GM23338 (cell line): Measurements from ENCODE around the gene VAT1. TPM values are rescaled to one million over a fixed set of nuclear protein-coding genes. Genes with fewer than 3 reads are reported as not detected.

Source experiments
- ATAC-seq: fragments of 200-7000 bp; cut with Tn5 transposase; 3 replicates; pipeline ENCODE4 v1.9.1; 2020
- DNase-seq: peaks from one replicate; pipeline ENCODE4 v3.0.0-alpha.2; 2015; ENCODE audit warnings: low spot score
- H2AFZ ChIP-seq: fragments of 200-600 bp; sonication (generic); 2 replicates; pipeline ENCODE4 v1.8.0; 2016; ENCODE audit warnings: antibody characterized with exemption, mild to moderate bottlenecking, moderate library complexity
- H3F3A ChIP-seq: fragments of 200-600 bp; sonication (generic); replicated peaks from 2 replicates; pipeline ENCODE4 v1.8.0; 2017; ENCODE audit warnings: antibody characterized with exemption, mixed run types, low read depth
- H3K27ac ChIP-seq: fragments of 200-600 bp; sonication (generic); 2 replicates; pipeline ENCODE4 v1.6.1; 2016; ENCODE audit warnings: low read depth
- H3K27me3 ChIP-seq: fragments of 200-600 bp; sonication (generic); 2 replicates; pipeline ENCODE4 v1.8.0; 2016; ENCODE audit warnings: mild to moderate bottlenecking, mixed run types, moderate library complexity; ENCODE audit not compliant: insufficient read depth
- H3K36me3 ChIP-seq: fragments of 200-600 bp; sonication (generic); 2 replicates; pipeline ENCODE4 v1.8.0; 2016; ENCODE audit warnings: mild to moderate bottlenecking; ENCODE audit not compliant: insufficient read depth
- H3K4me1 ChIP-seq: fragments of 200-600 bp; sonication (generic); 2 replicates; pipeline ENCODE4 v1.8.0; 2016; ENCODE audit warnings: mild to moderate bottlenecking, moderate library complexity; ENCODE audit not compliant: insufficient read depth
- H3K4me2 ChIP-seq: fragments of 200-600 bp; sonication (generic); 2 replicates; pipeline ENCODE4 v1.7.1; 2017; ENCODE audit warnings: mixed run types
- H3K4me3 ChIP-seq: fragments of 200-600 bp; sonication (generic); 2 replicates; pipeline ENCODE4 v1.6.1; 2016; ENCODE audit warnings: mixed run types
- H3K79me2 ChIP-seq: fragments of 200-600 bp; sonication (generic); replicated peaks from 2 replicates; pipeline ENCODE4 v1.8.0; 2017; ENCODE audit warnings: mild to moderate bottlenecking; ENCODE audit not compliant: insufficient read depth
- H3K9me2 ChIP-seq: fragments of 200-600 bp; sonication (generic); 2 replicates; pipeline ENCODE4 v1.8.0; 2017; ENCODE audit not compliant: insufficient read depth
- H4K20me1 ChIP-seq: fragments of 200-600 bp; sonication (generic); replicated peaks from 2 replicates; pipeline ENCODE4 v1.8.0; 2017; ENCODE audit warnings: mild to moderate bottlenecking; ENCODE audit not compliant: insufficient read depth
- H3K27ac Mint-ChIP-seq: 2 replicates; pipeline ENCODE4 v1.8.0; 2020; ENCODE audit warnings: inconsistent platforms, mild to moderate bottlenecking, moderate library complexity, mixed read lengths
- H3K27me3 Mint-ChIP-seq: 3 replicates; pipeline ENCODE4 v1.8.0; 2022; ENCODE audit warnings: low read depth, mild to moderate bottlenecking, moderate library complexity, mixed read lengths, inconsistent platforms; ENCODE audit not compliant: insufficient read depth, poor library complexity
- H3K36me3 Mint-ChIP-seq: 3 replicates; pipeline ENCODE4 v1.8.0; 2021; ENCODE audit warnings: low read depth, mild to moderate bottlenecking, inconsistent platforms, moderate library complexity, mixed read lengths
- H3K4me1 Mint-ChIP-seq: 3 replicates; pipeline ENCODE4 v1.8.0; 2020; ENCODE audit warnings: mild to moderate bottlenecking, inconsistent platforms, mixed read lengths
- H3K4me3 Mint-ChIP-seq: 3 replicates; pipeline ENCODE4 v1.8.0; 2021; ENCODE audit warnings: moderate library complexity, mild to moderate bottlenecking, inconsistent platforms, mixed read lengths
- H3K9me3 Mint-ChIP-seq: 3 replicates; pipeline ENCODE4 v1.8.0; 2020; ENCODE audit warnings: moderate library complexity, mild to moderate bottlenecking, inconsistent platforms, mixed read lengths
- CREB1 ChIP-seq: fragments of 250-450 bp; sonication (Bioruptor Pico); IDR thresholded peaks from 2 replicates; pipeline ENCODE4 v1.5.0; 2020; ENCODE audit warnings: low read depth, mild to moderate bottlenecking, moderate library complexity
- EZH2 ChIP-seq: fragments of 200-600 bp; sonication (generic); IDR thresholded peaks from one replicate; pipeline ENCODE4 v1.8.0; 2017; ENCODE audit warnings: antibody characterized with exemption, mild to moderate bottlenecking, low read depth; ENCODE audit not compliant: unreplicated experiment
- EZH2phosphoT487 ChIP-seq: fragments of 200-600 bp; sonication (generic); IDR thresholded peaks from one replicate; pipeline ENCODE4 v1.8.1; 2018; ENCODE audit warnings: antibody characterized with exemption; ENCODE audit not compliant: unreplicated experiment
- JUNB ChIP-seq: IDR thresholded peaks from one replicate; pipeline ENCODE4 v1.6.1; 2016; ENCODE audit warnings: antibody characterized with exemption; ENCODE audit not compliant: unreplicated experiment
- NANOG ChIP-seq: IDR thresholded peaks from 2 replicates; pipeline ENCODE4 v1.6.1; 2016; ENCODE audit warnings: antibody characterized with exemption, borderline replicate concordance
- POLR2AphosphoS5 ChIP-seq: IDR thresholded peaks from 2 replicates; pipeline ENCODE4 v1.6.1; 2016; ENCODE audit warnings: antibody characterized with exemption, low read depth
- STAT1 ChIP-seq: IDR thresholded peaks from one replicate; pipeline ENCODE4 v1.6.1; 2016; ENCODE audit warnings: antibody characterized with exemption; ENCODE audit not compliant: unreplicated experiment
- ZNF114 ChIP-seq: fragments of 250-450 bp; sonication (Bioruptor Pico); IDR thresholded peaks from 2 replicates; pipeline ENCODE4 v1.5.0; 2020; ENCODE audit warnings: mild to moderate bottlenecking, moderate library complexity
- ZNF331 ChIP-seq: fragments of 250-450 bp; sonication (Bioruptor Pico); IDR thresholded peaks from 2 replicates; pipeline ENCODE4 v1.5.0; 2020; ENCODE audit warnings: low read depth, mild to moderate bottlenecking, moderate library complexity
- polyA plus RNA-seq: library from polyadenylated mRNA; unstranded; fragments of >200 nt; fragmentation: Nextera tagmentation; extraction: Ambion mirVana; gene quantifications from 2 replicates; pipeline ENCODE4 v1.2.1, GENCODE V29; 2016
- total RNA-seq: library from RNA; depleted of rRNA; stranded (reverse); fragments of >200 nt; shearing (Covaris generic); gene quantifications from 2 replicates; pipeline ENCODE4 v1.2.3, GENCODE V29; 2014
- TF ChIP-seq, protein P1 (sequence below): IDR thresholded peaks from 2 replicates; pipeline ENCODE4 v1.6.1; 2016; ENCODE audit warnings: antibody characterized with exemption
- TF ChIP-seq, protein P2 (sequence below), 2 experiments: fragments of 200-600 bp in 1 of 2; sonication (generic) in 1 of 2; conservative IDR thresholded peaks; 2 replicates each; pipeline versions ENCODE4 v1.5.1 to v1.6.1; 2016 to 2017; ENCODE audit warnings: antibody characterized with exemption in 2 of 2, low read depth in 2 of 2, mild to moderate bottlenecking in 2 of 2, moderate library complexity in 1 of 2
- TF ChIP-seq, protein P3 (sequence below): fragments of 250-450 bp; sonication (Bioruptor Pico); IDR thresholded peaks from 2 replicates; pipeline ENCODE4 v1.5.0; 2020; ENCODE audit warnings: mild to moderate bottlenecking, moderate library complexity
- TF ChIP-seq, protein P4 (sequence below): IDR thresholded peaks from one replicate; pipeline ENCODE4 v1.6.1; 2018; ENCODE audit warnings: antibody characterized with exemption; ENCODE audit not compliant: unreplicated experiment

VAT1 gene
- total and polyA plus RNA-seq, 2 experiments from 2014 or later = 233 to 300 TPM

DNA sequence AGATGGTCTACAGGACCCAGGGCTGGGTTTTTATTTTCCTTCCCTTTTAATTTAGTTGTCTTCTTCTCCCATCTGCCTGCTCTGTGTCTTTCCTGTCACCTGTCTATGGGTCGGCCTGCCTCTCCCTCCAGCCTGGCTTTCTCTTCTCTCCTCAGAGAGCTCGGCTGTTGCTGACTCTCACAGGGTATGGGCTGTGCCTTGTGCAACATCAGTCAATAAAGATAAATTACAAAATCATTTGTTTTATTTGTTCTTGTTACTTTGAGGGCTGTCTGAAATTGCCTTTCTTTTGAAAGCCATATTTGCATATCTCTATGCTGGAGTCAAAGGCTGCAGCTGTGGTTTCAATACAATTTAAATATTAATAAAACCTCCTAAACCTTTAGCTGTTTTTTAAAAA, 18.5 kb upstream of the VAT1 start:
- no peaks in the 10 kb centered on the region for H4K20me1 ChIP-seq
- TF ChIP-seq STAT1 (no peak), EZH2phosphoT487 (no peak), NANOG (no peak), CREB1 (no peak), EZH2 (no peak), ZNF114 (CRISPR knock-in tag) (no peak), POLR2AphosphoS5 (no peak), JUNB (no peak), ZNF331 (CRISPR knock-in tag) (no peak)
- TF ChIP-seq, protein P1, sequence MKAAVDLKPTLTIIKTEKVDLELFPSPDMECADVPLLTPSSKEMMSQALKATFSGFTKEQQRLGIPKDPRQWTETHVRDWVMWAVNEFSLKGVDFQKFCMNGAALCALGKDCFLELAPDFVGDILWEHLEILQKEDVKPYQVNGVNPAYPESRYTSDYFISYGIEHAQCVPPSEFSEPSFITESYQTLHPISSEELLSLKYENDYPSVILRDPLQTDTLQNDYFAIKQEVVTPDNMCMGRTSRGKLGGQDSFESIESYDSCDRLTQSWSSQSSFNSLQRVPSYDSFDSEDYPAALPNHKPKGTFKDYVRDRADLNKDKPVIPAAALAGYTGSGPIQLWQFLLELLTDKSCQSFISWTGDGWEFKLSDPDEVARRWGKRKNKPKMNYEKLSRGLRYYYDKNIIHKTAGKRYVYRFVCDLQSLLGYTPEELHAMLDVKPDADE = no peak
- TF ChIP-seq, protein P2, sequence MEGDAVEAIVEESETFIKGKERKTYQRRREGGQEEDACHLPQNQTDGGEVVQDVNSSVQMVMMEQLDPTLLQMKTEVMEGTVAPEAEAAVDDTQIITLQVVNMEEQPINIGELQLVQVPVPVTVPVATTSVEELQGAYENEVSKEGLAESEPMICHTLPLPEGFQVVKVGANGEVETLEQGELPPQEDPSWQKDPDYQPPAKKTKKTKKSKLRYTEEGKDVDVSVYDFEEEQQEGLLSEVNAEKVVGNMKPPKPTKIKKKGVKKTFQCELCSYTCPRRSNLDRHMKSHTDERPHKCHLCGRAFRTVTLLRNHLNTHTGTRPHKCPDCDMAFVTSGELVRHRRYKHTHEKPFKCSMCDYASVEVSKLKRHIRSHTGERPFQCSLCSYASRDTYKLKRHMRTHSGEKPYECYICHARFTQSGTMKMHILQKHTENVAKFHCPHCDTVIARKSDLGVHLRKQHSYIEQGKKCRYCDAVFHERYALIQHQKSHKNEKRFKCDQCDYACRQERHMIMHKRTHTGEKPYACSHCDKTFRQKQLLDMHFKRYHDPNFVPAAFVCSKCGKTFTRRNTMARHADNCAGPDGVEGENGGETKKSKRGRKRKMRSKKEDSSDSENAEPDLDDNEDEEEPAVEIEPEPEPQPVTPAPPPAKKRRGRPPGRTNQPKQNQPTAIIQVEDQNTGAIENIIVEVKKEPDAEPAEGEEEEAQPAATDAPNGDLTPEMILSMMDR (conservative IDR thresholded peaks at IDR 0.05; ENCODE audit: low read depth in 2 of 2) = no peak
- TF ChIP-seq, protein P3, sequence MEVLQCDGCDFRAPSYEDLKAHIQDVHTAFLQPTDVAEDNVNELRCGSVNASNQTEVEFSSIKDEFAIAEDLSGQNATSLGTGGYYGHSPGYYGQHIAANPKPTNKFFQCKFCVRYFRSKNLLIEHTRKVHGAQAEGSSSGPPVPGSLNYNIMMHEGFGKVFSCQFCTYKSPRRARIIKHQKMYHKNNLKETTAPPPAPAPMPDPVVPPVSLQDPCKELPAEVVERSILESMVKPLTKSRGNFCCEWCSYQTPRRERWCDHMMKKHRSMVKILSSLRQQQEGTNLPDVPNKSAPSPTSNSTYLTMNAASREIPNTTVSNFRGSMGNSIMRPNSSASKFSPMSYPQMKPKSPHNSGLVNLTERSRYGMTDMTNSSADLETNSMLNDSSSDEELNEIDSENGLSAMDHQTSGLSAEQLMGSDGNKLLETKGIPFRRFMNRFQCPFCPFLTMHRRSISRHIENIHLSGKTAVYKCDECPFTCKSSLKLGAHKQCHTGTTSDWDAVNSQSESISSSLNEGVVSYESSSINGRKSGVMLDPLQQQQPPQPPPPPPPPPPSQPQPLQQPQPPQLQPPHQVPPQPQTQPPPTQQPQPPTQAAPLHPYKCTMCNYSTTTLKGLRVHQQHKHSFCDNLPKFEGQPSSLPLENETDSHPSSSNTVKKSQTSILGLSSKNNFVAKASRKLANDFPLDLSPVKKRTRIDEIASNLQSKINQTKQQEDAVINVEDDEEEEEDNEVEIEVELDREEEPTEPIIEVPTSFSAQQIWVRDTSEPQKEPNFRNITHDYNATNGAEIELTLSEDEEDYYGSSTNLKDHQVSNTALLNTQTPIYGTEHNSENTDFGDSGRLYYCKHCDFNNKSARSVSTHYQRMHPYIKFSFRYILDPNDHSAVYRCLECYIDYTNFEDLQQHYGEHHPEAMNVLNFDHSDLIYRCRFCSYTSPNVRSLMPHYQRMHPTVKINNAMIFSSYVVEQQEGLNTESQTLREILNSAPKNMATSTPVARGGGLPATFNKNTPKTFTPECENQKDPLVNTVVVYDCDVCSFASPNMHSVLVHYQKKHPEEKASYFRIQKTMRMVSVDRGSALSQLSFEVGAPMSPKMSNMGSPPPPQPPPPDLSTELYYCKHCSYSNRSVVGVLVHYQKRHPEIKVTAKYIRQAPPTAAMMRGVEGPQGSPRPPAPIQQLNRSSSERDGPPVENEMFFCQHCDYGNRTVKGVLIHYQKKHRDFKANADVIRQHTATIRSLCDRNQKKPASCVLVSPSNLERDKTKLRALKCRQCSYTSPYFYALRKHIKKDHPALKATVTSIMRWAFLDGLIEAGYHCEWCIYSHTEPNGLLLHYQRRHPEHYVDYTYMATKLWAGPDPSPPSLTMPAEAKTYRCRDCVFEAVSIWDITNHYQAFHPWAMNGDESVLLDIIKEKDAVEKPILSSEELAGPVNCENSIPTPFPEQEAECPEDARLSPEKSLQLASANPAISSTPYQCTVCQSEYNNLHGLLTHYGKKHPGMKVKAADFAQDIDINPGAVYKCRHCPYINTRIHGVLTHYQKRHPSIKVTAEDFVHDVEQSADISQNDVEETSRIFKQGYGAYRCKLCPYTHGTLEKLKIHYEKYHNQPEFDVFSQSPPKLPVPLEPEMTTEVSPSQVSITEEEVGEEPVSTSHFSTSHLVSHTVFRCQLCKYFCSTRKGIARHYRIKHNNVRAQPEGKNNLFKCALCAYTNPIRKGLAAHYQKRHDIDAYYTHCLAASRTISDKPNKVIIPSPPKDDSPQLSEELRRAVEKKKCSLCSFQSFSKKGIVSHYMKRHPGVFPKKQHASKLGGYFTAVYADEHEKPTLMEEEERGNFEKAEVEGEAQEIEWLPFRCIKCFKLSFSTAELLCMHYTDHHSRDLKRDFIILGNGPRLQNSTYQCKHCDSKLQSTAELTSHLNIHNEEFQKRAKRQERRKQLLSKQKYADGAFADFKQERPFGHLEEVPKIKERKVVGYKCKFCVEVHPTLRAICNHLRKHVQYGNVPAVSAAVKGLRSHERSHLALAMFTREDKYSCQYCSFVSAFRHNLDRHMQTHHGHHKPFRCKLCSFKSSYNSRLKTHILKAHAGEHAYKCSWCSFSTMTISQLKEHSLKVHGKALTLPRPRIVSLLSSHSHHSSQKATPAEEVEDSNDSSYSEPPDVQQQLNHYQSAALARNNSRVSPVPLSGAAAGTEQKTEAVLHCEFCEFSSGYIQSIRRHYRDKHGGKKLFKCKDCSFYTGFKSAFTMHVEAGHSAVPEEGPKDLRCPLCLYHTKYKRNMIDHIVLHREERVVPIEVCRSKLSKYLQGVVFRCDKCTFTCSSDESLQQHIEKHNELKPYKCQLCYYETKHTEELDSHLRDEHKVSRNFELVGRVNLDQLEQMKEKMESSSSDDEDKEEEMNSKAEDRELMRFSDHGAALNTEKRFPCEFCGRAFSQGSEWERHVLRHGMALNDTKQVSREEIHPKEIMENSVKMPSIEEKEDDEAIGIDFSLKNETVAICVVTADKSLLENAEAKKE = no peak
- TF ChIP-seq, protein P4, sequence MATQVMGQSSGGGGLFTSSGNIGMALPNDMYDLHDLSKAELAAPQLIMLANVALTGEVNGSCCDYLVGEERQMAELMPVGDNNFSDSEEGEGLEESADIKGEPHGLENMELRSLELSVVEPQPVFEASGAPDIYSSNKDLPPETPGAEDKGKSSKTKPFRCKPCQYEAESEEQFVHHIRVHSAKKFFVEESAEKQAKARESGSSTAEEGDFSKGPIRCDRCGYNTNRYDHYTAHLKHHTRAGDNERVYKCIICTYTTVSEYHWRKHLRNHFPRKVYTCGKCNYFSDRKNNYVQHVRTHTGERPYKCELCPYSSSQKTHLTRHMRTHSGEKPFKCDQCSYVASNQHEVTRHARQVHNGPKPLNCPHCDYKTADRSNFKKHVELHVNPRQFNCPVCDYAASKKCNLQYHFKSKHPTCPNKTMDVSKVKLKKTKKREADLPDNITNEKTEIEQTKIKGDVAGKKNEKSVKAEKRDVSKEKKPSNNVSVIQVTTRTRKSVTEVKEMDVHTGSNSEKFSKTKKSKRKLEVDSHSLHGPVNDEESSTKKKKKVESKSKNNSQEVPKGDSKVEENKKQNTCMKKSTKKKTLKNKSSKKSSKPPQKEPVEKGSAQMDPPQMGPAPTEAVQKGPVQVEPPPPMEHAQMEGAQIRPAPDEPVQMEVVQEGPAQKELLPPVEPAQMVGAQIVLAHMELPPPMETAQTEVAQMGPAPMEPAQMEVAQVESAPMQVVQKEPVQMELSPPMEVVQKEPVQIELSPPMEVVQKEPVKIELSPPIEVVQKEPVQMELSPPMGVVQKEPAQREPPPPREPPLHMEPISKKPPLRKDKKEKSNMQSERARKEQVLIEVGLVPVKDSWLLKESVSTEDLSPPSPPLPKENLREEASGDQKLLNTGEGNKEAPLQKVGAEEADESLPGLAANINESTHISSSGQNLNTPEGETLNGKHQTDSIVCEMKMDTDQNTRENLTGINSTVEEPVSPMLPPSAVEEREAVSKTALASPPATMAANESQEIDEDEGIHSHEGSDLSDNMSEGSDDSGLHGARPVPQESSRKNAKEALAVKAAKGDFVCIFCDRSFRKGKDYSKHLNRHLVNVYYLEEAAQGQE = no peak
- H2AFZ ChIP-seq = no peak overlapping the region
- H3K4me1 ChIP-seq = peaks cover 53% of the 10 kb centered on the region
- H3K36me3 ChIP-seq = no peaks in the 10 kb centered on the region; the same call in 1 of the 2 replicates
- Mint-ChIP-seq H3K4me3 (no peak overlapping the region; the same call in 2 of the 3 replicates), H3K9me3 (no peaks in the 10 kb centered on the region), H3K27ac (peak overlapping the region; percentile 76), H3K27me3 (peaks cover 12% of the 10 kb centered on the region), H3K4me1 (peaks cover 62% of the 10 kb centered on the region), H3K36me3 (peaks cover 10% of the 10 kb centered on the region; the same call in 1 of the 3 replicates)
- no peaks in the 10 kb centered on the region for H3K79me2 ChIP-seq
- H3K4me2 ChIP-seq = peak overlapping the region; percentile 45
- ATAC-seq (no peak), DNase-seq (no peak)
- peaks cover 16% of the 10 kb centered on the region for H3F3A ChIP-seq
- no peaks in the 10 kb centered on the region for H3K27me3 ChIP-seq
- no peak overlapping the region for H3K4me3 ChIP-seq
- H3K27ac ChIP-seq = peak overlapping the region; percentile 92
- H3K9me2 ChIP-seq = no peaks in the 10 kb centered on the region
